NCI-H2107 treated with DMSO at 0.1 percent for 48 hours (cell line): Measurements from ENCODE around the gene FKBP10.
"Not testable (repeated sequence)": the region's sequence is repeated elsewhere in the genome, so short reads cannot be mapped to it uniquely, and the experiment has no call there.

Source experiments
- DNase-seq: peaks from one replicate; lab custom pipeline; 2025; ENCODE audit not compliant: unreplicated experiment; lab: John Stamatoyannopoulos, UW

FKBP10 gene

GRCh38 chr17:41812381-41813151 is at the start of gene FKBP10:
TSS of gene FKBP10 (plus strand) at chr17:41813004. CDS start at chr17:41813035, 31 bp downstream.
- DNase-seq = no peak

GRCh38 chr17:41763327-41763726 is 49.5 kb upstream of the FKBP10 start:
- DNase-seq = no peak

- DNase-seq = no peak
These were observed 46.7 kb upstream of the FKBP10 start for GRCh38 chr17:41766135-41766534.

- no peak for DNase-seq
These were observed 45.3 kb upstream of the FKBP10 start for GRCh38 chr17:41767324-41768042.

- DNase-seq = no peak
These were observed 44.0 kb upstream of the FKBP10 start for GRCh38 chr17:41768682-41769288.

GRCh38 chr17:41769346-41769862 is 43.4 kb upstream of the FKBP10 start:
- DNase-seq = no peak

- DNase-seq = no peak
These were observed 42.8 kb upstream of the FKBP10 start for GRCh38 chr17:41769985-41770384.

- no peak for DNase-seq
These were observed 41.2 kb upstream of the FKBP10 start for GRCh38 chr17:41771389-41772206.

GRCh38 chr17:41772218-41772585 is 40.6 kb upstream of the FKBP10 start:
- no peak for DNase-seq

GRCh38 chr17:41772586-41773189 is 40.1 kb upstream of the FKBP10 start:
- DNase-seq = no peak

- no peak for DNase-seq
These were observed 39.6 kb upstream of the FKBP10 start for GRCh38 chr17:41773190-41773588.

GRCh38 chr17:41773731-41774193 is 39.0 kb upstream of the FKBP10 start:
- no peak for DNase-seq

GRCh38 chr17:41775394-41776226 is 37.2 kb upstream of the FKBP10 start:
- DNase-seq = no peak

GRCh38 chr17:41776262-41776900 is 36.4 kb upstream of the FKBP10 start:
- DNase-seq = not testable (repeated sequence)

- DNase-seq = no peak
These were observed 35.6 kb upstream of the FKBP10 start for GRCh38 chr17:41777157-41777573.

GRCh38 chr17:41777574-41778188 is 35.1 kb upstream of the FKBP10 start:
- DNase-seq = peak; percentile 11

GRCh38 chr17:41779954-41780353 is 32.9 kb upstream of the FKBP10 start:
- DNase-seq = no peak

- no peak for DNase-seq
These were observed 31.2 kb upstream of the FKBP10 start for GRCh38 chr17:41781404-41782110.
